Measurements from ENCODE around the gene SORBS1. TPM values are rescaled to one million over a fixed set of nuclear protein-coding genes. Genes with fewer than 3 reads are reported as not detected.

The SORBS1 gene
- total RNA-seq, 1 experiment from 2014 or later: 39.9 TPM

DNA sequence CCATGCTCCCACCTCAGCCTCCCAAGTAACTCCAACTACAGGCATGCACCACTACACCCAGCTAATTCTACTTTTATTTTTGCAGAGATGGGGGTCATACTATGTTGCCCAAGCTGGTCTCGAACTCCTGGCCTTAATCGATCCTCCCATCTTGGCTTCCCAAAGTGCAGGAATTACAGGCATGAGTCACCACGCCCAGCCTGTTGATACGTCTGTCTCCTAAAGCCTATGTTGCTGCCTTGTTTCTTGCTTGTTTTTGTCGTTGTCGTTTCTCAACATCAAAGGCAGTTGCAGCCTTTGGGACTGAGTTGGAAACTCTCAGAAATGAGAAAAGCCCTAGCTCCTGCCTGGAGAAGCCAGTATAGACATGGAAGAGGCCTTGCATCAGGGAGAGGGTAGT is 49.9 kb downstream of the SORBS1 start:
- Mint-ChIP-seq H3K27ac (no peak overlapping the region; the same call in 1 of the 2 replicates), H3K27me3 (ENCODE audit: low read depth) (no peaks in the 10 kb centered on the region), H3K4me1 (peaks cover 56% of the 10 kb centered on the region), H3K36me3 (no peaks in the 10 kb centered on the region), H3K9me3 (no peaks in the 10 kb centered on the region), H3K4me3 (no peak overlapping the region)
- ChIA-PET CTCF (interaction anchor here (0.5 to 1.4 kb wide), 2 partner anchors 23 to 49 kb away, joined by 3 read pairs; no protein-coding TSS in a partner anchor), POLR2A (no interaction called here)
- DNase-seq (ENCODE audit: low spot score) (no peak), ATAC-seq (no peak)
- TF ChIP-seq, protein P1, sequence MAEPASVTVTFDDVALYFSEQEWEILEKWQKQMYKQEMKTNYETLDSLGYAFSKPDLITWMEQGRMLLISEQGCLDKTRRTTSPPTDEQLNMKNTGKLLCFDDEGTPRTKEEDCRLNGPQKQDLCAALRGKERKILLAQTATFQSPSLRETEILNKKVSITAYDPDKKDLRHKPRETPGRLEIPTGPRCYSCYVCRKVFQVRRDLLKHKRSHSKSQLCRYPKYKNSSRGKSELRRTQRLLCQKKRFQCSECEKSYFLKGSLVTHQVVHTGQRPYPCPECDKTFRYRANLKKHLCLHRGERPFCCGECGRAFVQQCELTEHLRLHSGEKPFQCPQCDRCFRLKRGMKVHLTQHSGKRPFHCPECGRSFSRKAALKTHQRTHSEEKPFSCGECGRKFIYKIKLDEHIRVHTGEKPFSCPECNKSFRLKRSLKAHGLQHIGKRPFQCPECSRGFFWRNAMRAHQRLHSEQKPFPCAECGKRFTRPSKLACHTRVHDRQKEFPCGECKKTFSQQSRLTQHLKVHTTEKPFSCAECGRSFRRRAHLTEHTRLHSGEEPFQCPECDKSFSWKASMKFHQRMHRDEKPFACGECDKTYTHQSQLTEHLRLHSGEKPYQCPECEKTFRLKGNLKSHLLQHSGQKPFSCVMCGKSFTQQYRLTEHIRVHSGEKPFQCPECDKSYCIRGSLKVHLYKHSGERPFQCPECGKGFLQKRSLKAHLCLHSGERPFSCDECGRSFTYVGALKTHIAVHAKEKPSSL (CRISPR knock-in tag; conservative IDR thresholded peaks at IDR 0.05): no peak
- TF ChIP-seq NR3C1 (CRISPR knock-in tag; conservative IDR thresholded peaks at IDR 0.05; ENCODE audit: low read depth) (no peak), SMAD3 (CRISPR knock-in tag; IDR thresholded peaks at IDR 0.05; ENCODE audit: borderline replicate concordance) (no peak), NFATC4 (CRISPR knock-in tag; IDR thresholded peaks at IDR 0.05) (no peak), FOXP4 (CRISPR knock-in tag; IDR thresholded peaks at IDR 0.05) (no peak), PREB (CRISPR knock-in tag; IDR thresholded peaks at IDR 0.05; ENCODE audit: borderline replicate concordance) (no peak), PRRX2 (CRISPR knock-in tag; IDR thresholded peaks at IDR 0.05) (no peak), FOXJ3 (CRISPR knock-in tag; IDR thresholded peaks at IDR 0.05; ENCODE audit: borderline replicate concordance) (no peak), ZNF671 (CRISPR knock-in tag; IDR thresholded peaks at IDR 0.05) (no peak), RELA (CRISPR knock-in tag; IDR thresholded peaks at IDR 0.05; ENCODE audit: borderline replicate concordance) (no peak), FOXK1 (CRISPR knock-in tag; IDR thresholded peaks at IDR 0.05) (no peak), SOX15 (CRISPR knock-in tag; IDR thresholded peaks at IDR 0.05) (no peak), IRF2 (CRISPR knock-in tag; IDR thresholded peaks at IDR 0.05; ENCODE audit: borderline replicate concordance, low read depth) (no peak), TCF7 (CRISPR knock-in tag; IDR thresholded peaks at IDR 0.05; ENCODE audit: low read depth) (no peak), ZNF121 (CRISPR knock-in tag; IDR thresholded peaks at IDR 0.05) (no peak), GRHL2 (CRISPR knock-in tag; IDR thresholded peaks at IDR 0.05; ENCODE audit: insufficient replicate concordance, severe bottlenecking) (no peak)
- TF ChIP-seq, protein P2, sequence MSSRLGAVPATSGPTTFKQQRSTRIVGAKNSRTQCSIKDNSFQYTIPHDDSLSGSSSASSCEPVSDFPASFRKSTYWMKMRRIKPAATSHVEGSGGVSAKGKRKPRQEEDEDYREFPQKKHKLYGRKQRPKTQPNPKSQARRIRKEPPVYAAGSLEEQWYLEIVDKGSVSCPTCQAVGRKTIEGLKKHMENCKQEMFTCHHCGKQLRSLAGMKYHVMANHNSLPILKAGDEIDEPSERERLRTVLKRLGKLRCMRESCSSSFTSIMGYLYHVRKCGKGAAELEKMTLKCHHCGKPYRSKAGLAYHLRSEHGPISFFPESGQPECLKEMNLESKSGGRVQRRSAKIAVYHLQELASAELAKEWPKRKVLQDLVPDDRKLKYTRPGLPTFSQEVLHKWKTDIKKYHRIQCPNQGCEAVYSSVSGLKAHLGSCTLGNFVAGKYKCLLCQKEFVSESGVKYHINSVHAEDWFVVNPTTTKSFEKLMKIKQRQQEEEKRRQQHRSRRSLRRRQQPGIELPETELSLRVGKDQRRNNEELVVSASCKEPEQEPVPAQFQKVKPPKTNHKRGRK (CRISPR knock-in tag; IDR thresholded peaks at IDR 0.05; ENCODE audit: borderline replicate concordance): no peak

- ATAC-seq: no peak
- POLR2A ChIA-PET: interaction anchor here (0.7 kb wide), 2 partner anchors 16 to 72 kb away, joined by 3 to 5 read pairs; no protein-coding TSS in a partner anchor
- H3K4me1 Mint-ChIP-seq: peaks cover 74% of the 10 kb centered on the region
- peak overlapping the region; percentile 73; the same call in 1 of the 2 replicates for H3K27ac Mint-ChIP-seq
- H3K27me3 Mint-ChIP-seq (ENCODE audit: low read depth): no peaks in the 10 kb centered on the region
- no peak for DNase-seq (ENCODE audit: low spot score)
- no peaks in the 10 kb centered on the region for H3K36me3 Mint-ChIP-seq
- H3K9me3 Mint-ChIP-seq: no peaks in the 10 kb centered on the region
- CTCF ChIA-PET: interaction anchor here (0.8 to 1.2 kb wide), 3 partner anchors 39 to 185 kb away, joined by 3 read pairs; partner anchors contain the start of gene TCTN3
- no peak overlapping the region for H3K4me3 Mint-ChIP-seq
- no peak for TF ChIP-seq ZNF219 (CRISPR knock-in tag; IDR thresholded peaks at IDR 0.05; ENCODE audit: borderline replicate concordance)
- TF ChIP-seq, protein P3, sequence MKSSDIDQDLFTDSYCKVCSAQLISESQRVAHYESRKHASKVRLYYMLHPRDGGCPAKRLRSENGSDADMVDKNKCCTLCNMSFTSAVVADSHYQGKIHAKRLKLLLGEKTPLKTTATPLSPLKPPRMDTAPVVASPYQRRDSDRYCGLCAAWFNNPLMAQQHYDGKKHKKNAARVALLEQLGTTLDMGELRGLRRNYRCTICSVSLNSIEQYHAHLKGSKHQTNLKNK (CRISPR knock-in tag; IDR thresholded peaks at IDR 0.05): no peak
- no peak for TF ChIP-seq ZSCAN18 (CRISPR knock-in tag; IDR thresholded peaks at IDR 0.05)
- TF ChIP-seq NR3C1 (CRISPR knock-in tag; conservative IDR thresholded peaks at IDR 0.05; ENCODE audit: low read depth): no peak
- TF ChIP-seq, protein P4, sequence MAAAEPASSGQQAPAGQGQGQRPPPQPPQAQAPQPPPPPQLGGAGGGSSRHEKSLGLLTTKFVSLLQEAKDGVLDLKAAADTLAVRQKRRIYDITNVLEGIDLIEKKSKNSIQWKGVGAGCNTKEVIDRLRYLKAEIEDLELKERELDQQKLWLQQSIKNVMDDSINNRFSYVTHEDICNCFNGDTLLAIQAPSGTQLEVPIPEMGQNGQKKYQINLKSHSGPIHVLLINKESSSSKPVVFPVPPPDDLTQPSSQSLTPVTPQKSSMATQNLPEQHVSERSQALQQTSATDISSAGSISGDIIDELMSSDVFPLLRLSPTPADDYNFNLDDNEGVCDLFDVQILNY (CRISPR knock-in tag; IDR thresholded peaks at IDR 0.05): no peak
- no peak for TF ChIP-seq GABPB1 (CRISPR knock-in tag; IDR thresholded peaks at IDR 0.05)
- no peak for TF ChIP-seq TCF7 (CRISPR knock-in tag; IDR thresholded peaks at IDR 0.05; ENCODE audit: low read depth)
- TF ChIP-seq NFATC4 (CRISPR knock-in tag; IDR thresholded peaks at IDR 0.05): no peak
Measured at GRCh38 chr10:95509251-95509650, 51.9 kb downstream of the SORBS1 start.

Measured in WTC11 (cell line).